Activated naive CD8-positive, alpha-beta T cell (primary cell): ENCODE results near the gene CX3CL1.
"Not testable (repeated sequence)": the region's sequence is repeated elsewhere in the genome, so short reads cannot be mapped to it uniquely, and the experiment has no call there.

Source experiments
- H3K27ac Mint-ChIP-seq: one replicate; pipeline ENCODE4 v1.8.0; 2021; ENCODE audit warnings: mixed read lengths
- H3K27me3 Mint-ChIP-seq: one replicate; pipeline ENCODE4 v1.8.0; 2021; ENCODE audit warnings: mixed read lengths
- H3K36me3 Mint-ChIP-seq: one replicate; pipeline ENCODE4 v1.8.0; 2021; ENCODE audit warnings: mixed read lengths
- H3K4me1 Mint-ChIP-seq: one replicate; pipeline ENCODE4 v1.8.0; 2021; ENCODE audit warnings: low read depth, mixed read lengths
- H3K4me3 Mint-ChIP-seq: one replicate; pipeline ENCODE4 v1.8.0; 2021; ENCODE audit warnings: mild to moderate bottlenecking, mixed read lengths
- H3K9me3 Mint-ChIP-seq: one replicate; pipeline ENCODE4 v1.8.0; 2021; ENCODE audit warnings: low read depth, mixed read lengths

CX3CL1 gene

DNA sequence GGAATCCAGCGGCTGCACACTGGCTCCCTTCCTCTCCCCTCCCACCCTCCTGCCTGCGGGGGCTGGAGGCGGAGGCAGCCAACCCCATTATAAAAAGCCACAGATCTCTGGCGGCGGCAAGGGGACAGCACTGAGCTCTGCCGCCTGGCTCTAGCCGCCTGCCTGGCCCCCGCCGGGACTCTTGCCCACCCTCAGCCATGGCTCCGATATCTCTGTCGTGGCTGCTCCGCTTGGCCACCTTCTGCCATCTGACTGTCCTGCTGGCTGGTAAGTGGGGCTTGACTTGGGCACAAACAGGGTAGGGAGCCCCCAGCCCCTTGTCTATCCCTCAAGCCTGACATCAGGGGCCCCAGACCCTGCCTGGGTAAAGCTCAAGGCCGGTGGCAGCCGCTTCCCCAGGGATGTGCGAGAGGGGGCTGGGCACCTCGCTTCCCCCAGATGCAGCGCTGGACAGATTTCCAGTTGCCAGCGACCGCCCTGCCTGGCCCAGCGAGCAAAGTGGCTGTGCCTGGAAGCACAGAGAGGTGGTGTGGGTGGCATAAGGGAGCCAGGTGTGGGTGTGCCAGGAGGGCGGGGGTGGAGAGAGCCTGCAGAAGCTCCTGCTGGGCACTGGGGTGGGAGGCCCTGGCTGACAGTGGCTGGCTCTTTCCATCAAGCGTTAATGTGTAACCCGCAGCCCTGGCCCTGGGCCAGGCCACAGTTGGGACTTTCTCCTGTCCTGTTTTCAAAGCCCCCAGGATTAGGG lies at the start of gene CX3CL1:
TSS of gene CX3CL1 (plus strand) at position 119 of the 745 bp plus-strand sequence. CDS start at position 198, 79 bp downstream.
- H3K4me3 Mint-ChIP-seq = no peak within 1 kb of the TSS
- no peak within 1 kb of the TSS for H3K27ac Mint-ChIP-seq
- no peaks in the 10 kb centered on the region for H3K27me3 Mint-ChIP-seq
- no peaks in the 10 kb centered on the region for H3K36me3 Mint-ChIP-seq
- no peaks in the 10 kb centered on the region for H3K9me3 Mint-ChIP-seq
- peaks cover 9% of the 10 kb centered on the region for H3K4me1 Mint-ChIP-seq

DNA sequence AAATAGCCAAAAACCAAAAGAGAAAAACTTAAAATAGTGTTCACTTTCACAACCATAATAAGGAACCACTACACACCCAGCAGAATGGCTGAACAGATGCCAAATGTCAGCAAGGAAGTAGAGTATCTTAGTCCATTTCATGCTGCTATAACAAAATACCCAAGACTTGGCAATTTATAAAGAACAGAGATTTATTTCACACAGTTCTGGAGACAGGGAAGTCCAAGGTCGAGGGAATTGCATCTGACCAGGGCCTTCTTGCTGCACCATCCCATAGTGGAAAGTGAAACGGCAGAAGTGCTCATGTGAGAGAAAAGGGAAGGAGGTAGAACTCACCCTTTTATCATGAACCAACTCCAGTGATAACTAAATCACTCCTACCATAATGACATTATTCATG lies 47.5 kb upstream of the CX3CL1 start:
- no peaks in the 10 kb centered on the region for H3K27me3 Mint-ChIP-seq
- H3K4me1 Mint-ChIP-seq = no peaks in the 10 kb centered on the region
- H3K27ac Mint-ChIP-seq = no peak overlapping the region
- H3K4me3 Mint-ChIP-seq = no peak overlapping the region
- peaks cover 4% of the 10 kb centered on the region for H3K9me3 Mint-ChIP-seq
- no peaks in the 10 kb centered on the region for H3K36me3 Mint-ChIP-seq

DNA sequence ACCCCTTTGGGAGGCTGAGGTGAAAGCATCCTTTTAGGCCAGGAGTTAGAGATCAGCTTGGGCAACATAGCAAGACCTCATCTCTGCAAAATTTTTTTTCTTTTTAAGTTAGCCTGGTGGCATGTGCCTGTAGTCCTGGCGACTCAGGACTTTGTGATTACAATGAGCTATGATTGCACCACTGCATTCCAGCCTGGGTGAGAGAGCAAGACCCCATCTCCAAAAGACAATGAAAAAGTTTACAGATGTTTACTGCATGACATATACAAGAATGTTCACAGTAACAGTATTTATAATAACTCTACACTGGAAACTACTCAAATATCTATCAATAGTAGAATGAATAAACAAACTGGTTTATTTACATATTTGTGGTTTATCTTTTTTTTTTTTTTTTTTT lies 46.8 kb upstream of the CX3CL1 start:
- no peaks in the 10 kb centered on the region for H3K36me3 Mint-ChIP-seq
- H3K4me3 Mint-ChIP-seq = no peak overlapping the region
- H3K9me3 Mint-ChIP-seq = peaks cover 4% of the 10 kb centered on the region
- H3K27ac Mint-ChIP-seq = no peak overlapping the region
- H3K4me1 Mint-ChIP-seq = no peaks in the 10 kb centered on the region
- no peaks in the 10 kb centered on the region for H3K27me3 Mint-ChIP-seq

DNA sequence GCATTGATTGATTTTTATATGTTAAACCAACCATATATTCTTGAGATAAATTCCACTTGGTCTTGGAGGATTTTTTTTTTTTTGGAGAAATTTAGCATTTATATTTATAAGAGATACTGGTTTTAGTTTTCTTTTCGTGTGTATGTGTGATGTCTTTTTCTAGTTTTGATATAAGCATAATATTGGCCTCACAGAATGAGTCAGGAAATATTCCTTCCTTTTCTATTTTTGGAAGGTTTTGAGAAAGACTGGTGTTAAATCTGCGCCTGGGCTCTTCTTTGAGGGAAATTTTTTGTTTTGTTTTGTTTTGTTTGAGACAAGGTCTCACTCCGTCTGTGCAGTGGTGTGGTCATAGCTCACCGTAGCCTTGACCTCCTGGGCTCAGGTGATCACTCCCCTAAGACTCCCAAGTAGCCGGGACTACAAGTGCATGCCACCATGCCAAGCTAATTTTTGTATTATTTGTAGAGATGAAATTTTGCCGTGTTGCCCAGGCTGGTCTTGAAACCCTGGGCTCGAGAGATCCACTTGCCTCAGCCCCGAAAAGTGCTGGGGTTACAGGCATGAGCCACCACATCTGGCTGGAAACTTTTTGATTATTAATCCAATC lies 42.5 kb upstream of the CX3CL1 start:
- peaks cover 4% of the 10 kb centered on the region for H3K9me3 Mint-ChIP-seq
- no peak overlapping the region for H3K4me3 Mint-ChIP-seq
- no peaks in the 10 kb centered on the region for H3K4me1 Mint-ChIP-seq
- H3K27me3 Mint-ChIP-seq = no peaks in the 10 kb centered on the region
- H3K36me3 Mint-ChIP-seq = no peaks in the 10 kb centered on the region
- H3K27ac Mint-ChIP-seq = no peak overlapping the region

DNA sequence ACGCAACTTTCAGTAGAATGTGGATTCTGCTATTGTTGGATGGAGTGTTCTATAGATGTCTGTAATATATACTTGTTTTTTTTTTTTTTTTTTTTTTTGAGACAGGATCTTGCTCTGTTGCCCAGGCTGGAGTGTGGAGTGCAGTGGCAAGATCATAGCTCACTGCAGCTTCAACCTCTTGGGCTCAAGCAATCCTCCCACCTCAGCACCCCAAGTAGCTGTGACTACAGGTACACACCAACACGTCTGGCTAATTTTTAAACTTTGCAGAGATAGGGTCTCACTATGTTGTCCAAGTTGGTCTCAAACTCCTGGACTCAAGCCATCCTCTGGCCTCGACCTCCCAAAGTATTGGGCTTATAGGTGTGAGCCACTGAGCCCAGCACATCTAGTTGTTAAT lies 40.9 kb upstream of the CX3CL1 start:
- Mint-ChIP-seq H3K4me1 (no peaks in the 10 kb centered on the region), H3K36me3 (no peaks in the 10 kb centered on the region), H3K27ac (no peak overlapping the region), H3K27me3 (peaks cover 3% of the 10 kb centered on the region), H3K4me3 (no peak overlapping the region), H3K9me3 (peaks cover under 1% of the 10 kb centered on the region)

DNA sequence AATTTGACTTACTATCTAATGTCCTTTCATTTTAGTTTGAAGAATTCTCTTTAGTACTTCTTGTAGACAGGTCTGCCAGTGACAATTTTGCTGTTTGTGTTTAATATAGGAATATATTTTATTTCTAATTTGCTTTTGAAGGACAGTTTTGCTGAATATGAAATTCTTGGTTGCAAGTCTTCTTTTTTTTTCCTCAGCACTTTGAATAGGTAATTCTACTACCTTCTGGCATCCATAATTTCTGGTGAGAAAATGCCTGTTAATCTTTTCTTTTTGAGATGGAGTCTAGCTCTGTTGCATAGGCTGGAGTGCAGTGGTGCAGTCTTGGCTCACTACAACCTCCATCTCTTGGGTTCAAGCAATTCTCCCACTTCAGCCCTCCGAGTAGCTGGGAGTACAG lies 38.9 kb upstream of the CX3CL1 start:
- no peak overlapping the region for H3K27ac Mint-ChIP-seq
- no peaks in the 10 kb centered on the region for H3K4me1 Mint-ChIP-seq
- no peaks in the 10 kb centered on the region for H3K36me3 Mint-ChIP-seq
- H3K4me3 Mint-ChIP-seq = no peak overlapping the region
- peaks cover 4% of the 10 kb centered on the region for H3K27me3 Mint-ChIP-seq
- H3K9me3 Mint-ChIP-seq = no peaks in the 10 kb centered on the region

DNA sequence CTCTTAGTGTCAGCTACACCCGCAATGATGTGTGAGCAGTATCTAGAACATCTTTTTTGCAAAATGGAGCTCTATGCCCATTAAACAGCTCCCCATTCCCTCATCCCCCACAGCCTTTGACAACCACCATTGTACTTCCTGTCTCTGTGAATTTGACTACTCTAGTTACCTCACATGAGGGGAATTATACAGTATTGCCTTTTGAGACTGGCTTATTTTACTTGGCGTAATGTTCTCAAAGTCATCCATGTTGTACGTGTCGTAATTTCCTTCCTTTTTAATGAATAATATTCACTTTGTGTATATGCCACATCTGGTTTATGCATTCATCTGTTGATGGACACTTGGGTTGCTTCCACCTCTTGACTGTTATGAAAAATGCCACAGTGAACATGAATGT lies 36.9 kb upstream of the CX3CL1 start:
- Mint-ChIP-seq H3K4me1 (peaks cover 2% of the 10 kb centered on the region), H3K36me3 (no peaks in the 10 kb centered on the region), H3K4me3 (no peak overlapping the region), H3K27ac (no peak overlapping the region), H3K9me3 (no peaks in the 10 kb centered on the region), H3K27me3 (peaks cover 8% of the 10 kb centered on the region)

DNA sequence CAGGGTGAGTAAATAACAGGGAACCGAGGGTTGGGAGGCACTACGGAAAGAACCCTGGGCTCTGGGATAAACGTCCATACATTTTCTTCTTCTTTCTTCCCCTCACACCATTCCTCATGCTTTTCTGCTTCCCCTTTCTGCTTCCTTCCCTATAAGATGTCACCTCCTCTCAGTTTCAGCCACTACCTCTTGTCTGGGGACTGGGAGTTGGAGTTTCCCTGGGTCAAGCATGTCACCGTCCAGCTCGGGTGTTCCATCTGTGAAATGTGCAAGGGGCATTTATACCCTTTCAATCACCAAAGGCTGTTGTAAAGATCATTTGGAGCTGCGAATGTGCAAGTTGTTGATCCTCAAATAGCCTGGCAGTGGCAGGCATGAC lies 31.2 kb upstream of the CX3CL1 start:
- H3K4me1 Mint-ChIP-seq = peaks cover 18% of the 10 kb centered on the region
- H3K36me3 Mint-ChIP-seq = no peaks in the 10 kb centered on the region
- no peak overlapping the region for H3K27ac Mint-ChIP-seq
- peaks cover 19% of the 10 kb centered on the region for H3K27me3 Mint-ChIP-seq
- H3K9me3 Mint-ChIP-seq = no peaks in the 10 kb centered on the region
- H3K4me3 Mint-ChIP-seq = no peak overlapping the region

DNA sequence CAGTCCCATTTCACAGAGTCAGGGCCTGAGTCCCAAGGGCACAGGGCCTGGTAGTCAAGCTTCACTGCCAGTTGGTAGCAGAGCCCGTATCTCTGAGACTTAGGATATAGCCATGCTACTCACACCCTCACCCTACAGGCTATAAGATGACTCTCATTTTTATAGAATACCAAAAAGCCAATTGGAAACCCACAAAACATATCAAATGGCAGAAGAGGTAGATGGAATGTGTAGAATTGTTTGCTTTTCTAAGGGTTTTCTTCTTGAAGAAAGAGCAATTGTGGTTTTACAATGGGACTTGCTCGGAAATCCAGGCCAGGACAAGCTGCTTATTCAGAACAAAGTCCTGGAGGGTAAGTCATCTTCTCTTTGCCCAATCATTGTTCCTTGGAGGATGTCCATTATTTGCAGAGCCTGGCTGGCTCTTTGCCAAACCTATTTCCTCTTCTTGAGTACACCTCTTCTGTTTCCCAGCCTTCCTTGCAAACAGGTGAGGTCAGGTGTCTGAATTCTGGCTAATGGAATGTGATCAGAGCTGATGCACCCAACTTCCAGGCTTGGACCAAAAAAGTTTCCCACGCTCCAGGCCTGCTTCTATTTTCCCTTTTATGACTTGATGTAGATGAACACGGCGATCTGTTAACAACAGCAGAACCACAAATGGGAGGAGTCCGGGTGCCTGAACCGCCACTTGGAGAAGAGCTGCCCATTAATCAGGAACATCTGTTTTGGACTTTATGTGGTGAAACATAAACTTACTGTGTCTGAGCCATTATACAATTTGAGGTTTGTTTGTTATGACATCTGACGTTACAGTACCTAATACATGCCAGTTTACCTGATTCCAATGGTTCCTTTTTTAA lies 30.6 kb upstream of the CX3CL1 start:
- H3K27ac Mint-ChIP-seq = no peak overlapping the region
- H3K27me3 Mint-ChIP-seq = peaks cover 19% of the 10 kb centered on the region
- peaks cover 19% of the 10 kb centered on the region for H3K4me1 Mint-ChIP-seq
- H3K4me3 Mint-ChIP-seq = no peak overlapping the region
- H3K36me3 Mint-ChIP-seq = no peaks in the 10 kb centered on the region
- H3K9me3 Mint-ChIP-seq = no peaks in the 10 kb centered on the region

DNA sequence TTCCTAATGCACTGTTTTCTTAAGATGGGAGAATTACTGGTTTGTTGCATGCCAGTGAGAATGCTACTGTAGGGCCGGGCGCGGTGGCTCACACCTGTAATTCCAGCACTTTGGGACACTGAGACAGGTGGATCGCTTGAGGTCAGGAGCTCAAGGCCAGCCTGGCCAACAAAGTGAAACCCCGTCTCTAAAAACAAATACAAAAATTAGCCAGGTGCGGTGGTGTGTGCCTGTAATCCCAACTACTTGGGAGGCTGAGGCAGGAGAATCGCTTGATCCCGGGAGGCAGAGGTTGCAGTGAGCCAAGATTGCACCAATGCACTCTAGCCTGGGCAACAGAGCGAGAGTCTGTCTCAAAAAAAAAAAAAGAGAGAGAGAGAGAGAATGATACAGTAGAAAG lies 29.7 kb upstream of the CX3CL1 start:
- Mint-ChIP-seq H3K4me1 (peaks cover 19% of the 10 kb centered on the region), H3K27me3 (peaks cover 26% of the 10 kb centered on the region)
- H3K27ac Mint-ChIP-seq, H3K36me3 Mint-ChIP-seq, H3K9me3 Mint-ChIP-seq, H3K4me3 Mint-ChIP-seq: not testable (repeated sequence)

DNA sequence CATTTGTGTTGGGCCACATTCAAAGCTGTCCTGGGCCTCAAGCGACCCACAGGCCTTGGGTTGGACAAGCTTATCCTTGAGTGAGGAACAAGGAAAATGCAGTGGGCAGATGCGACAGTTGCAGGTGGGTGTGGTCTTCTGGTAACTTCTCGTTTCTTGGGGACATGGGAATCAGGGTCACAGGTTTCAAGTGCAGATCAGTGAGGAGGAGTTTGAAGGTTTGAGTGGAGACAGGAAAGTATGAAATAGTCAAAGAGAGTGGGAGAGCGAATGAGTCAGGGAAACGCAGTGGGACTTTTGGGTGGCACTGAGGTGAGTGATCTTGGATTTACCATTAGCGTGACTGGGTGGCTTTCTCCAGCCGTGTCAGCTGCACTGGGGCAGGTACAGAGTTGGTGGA lies 29.1 kb upstream of the CX3CL1 start:
- Mint-ChIP-seq H3K27ac (no peak overlapping the region), H3K4me1 (peaks cover 19% of the 10 kb centered on the region), H3K27me3 (peaks cover 26% of the 10 kb centered on the region), H3K9me3 (no peaks in the 10 kb centered on the region), H3K36me3 (no peaks in the 10 kb centered on the region), H3K4me3 (no peak overlapping the region)

DNA sequence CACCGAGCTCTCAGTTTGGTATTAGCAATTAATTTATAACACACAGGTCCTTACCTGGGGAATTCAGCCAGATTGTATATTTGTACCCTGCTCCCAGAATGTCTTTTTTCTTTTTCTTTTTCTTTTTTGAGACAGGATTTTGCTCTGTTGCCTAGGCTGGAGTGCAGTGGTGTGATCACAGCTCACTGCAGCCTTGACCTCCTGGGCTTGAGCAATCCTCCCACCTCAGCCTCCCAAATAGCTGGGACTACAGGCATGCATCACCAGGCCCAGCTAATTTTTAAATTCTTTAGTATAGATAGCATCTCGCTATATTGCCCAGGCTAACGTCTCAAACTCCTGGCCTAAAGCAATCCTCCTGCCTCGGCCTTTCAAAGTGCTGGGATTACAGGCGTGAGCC lies 28.2 kb upstream of the CX3CL1 start:
- peaks cover 25% of the 10 kb centered on the region for H3K4me1 Mint-ChIP-seq
- not testable (repeated sequence) for H3K36me3 Mint-ChIP-seq, H3K9me3 Mint-ChIP-seq, H3K27ac Mint-ChIP-seq, H3K4me3 Mint-ChIP-seq
- H3K27me3 Mint-ChIP-seq = peaks cover 23% of the 10 kb centered on the region

DNA sequence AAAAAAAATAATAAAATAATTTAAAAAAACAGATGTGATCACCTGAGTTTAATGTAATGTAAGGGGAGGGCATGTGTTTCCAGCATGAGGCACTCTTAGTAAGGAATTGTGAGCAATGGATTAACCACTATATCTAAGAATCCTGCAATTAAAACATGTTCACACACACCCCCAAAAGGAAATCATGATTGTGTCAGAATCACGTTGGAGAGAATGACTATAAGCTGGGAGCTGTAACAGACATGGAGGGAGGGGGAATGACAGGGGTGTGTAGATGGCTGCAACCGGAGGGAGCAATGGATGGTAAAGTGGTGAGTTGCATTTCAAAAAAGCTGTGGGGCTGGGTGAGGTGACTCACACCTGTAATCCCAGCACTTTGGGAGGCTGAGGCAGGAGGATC lies 27.3 kb upstream of the CX3CL1 start:
- Mint-ChIP-seq H3K27me3 (peaks cover 22% of the 10 kb centered on the region), H3K9me3 (no peaks in the 10 kb centered on the region), H3K27ac (no peak overlapping the region), H3K36me3 (no peaks in the 10 kb centered on the region), H3K4me1 (peaks cover 30% of the 10 kb centered on the region), H3K4me3 (no peak overlapping the region)

DNA sequence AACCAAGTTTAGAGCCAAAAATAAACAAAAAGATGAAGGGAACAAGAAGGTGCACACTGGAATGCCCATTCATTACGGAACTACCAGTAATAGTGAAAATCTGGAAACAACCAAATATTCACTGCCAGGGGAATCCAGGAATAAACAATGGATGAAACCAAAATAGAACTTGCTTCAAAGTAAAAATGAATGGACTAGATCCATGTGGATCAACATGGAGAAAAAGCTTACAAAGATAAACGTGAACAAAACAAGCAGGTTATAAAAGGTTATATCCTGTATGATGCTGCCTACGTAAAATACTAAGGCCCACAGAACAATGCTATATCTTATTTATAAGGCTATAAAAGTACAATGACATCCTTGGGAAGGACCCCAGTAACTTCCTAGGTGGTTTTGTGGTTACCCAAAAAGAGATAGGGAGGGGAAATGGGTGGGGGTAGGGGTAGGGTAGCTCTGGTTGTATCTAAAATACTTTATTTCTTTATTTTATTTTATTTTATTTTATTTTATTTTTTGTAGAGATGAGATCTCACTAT lies 26.6 kb upstream of the CX3CL1 start:
- H3K9me3 Mint-ChIP-seq = no peaks in the 10 kb centered on the region
- no peak overlapping the region for H3K4me3 Mint-ChIP-seq
- H3K27ac Mint-ChIP-seq = no peak overlapping the region
- peaks cover 20% of the 10 kb centered on the region for H3K27me3 Mint-ChIP-seq
- no peaks in the 10 kb centered on the region for H3K36me3 Mint-ChIP-seq
- peaks cover 32% of the 10 kb centered on the region for H3K4me1 Mint-ChIP-seq

DNA sequence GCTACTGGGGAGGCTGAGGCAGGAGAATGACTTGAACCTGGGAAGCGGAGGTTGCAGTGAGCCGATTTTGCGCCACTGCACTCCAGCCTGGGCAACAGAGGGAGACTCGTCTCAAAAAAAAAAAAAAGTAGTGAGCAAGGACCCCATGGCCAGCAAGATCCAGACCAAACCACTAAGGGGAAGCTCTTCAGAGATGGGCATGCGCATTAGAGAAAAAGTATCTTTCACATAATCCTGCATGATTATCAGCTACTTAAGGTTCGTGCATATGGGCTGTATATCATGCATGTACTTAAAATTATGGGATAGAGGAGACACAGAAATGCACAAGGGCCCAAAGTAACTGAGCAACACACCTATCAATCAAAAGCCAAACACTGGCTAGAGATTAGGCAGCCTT lies 24.4 kb upstream of the CX3CL1 start:
- Mint-ChIP-seq H3K4me3 (no peak overlapping the region), H3K27me3 (peaks cover 18% of the 10 kb centered on the region), H3K27ac (no peak overlapping the region)

More for the DNA sequence above, 24.4 kb upstream of the CX3CL1 start:
- peaks cover 29% of the 10 kb centered on the region for H3K4me1 Mint-ChIP-seq
- H3K36me3 Mint-ChIP-seq = no peaks in the 10 kb centered on the region
- no peaks in the 10 kb centered on the region for H3K9me3 Mint-ChIP-seq
